Measurements from ENCODE around the gene MME. TPM values are rescaled to one million over a fixed set of nuclear protein-coding genes. Genes with fewer than 3 reads are reported as not detected.

The MME gene
- total RNA-seq, 2 donors from 2014 or later: 0.96 to 2.8 TPM

- H3K4me3 ChIP-seq: no peak overlapping the region
- no peaks in the 10 kb centered on the region for H3K27me3 ChIP-seq
- no peak for DNase-seq (ENCODE audit: low spot score)
- H3K27ac ChIP-seq: no peak overlapping the region
- no peak for TF ChIP-seq CTCF (IDR thresholded peaks at IDR 0.05)
- no peaks in the 10 kb centered on the region for H3K4me1 ChIP-seq
- H3K36me3 ChIP-seq: no peaks in the 10 kb centered on the region
- no peaks in the 10 kb centered on the region for H3K9me3 ChIP-seq
Measured at GRCh38 chr3:155096303-155097008, 16.3 kb downstream of the MME start.

- Histone ChIP-seq H3K27me3 (no peaks in the 10 kb centered on the region), H3K36me3 (no peaks in the 10 kb centered on the region), H3K4me1 (no peaks in the 10 kb centered on the region), H3K9me3 (no peaks in the 10 kb centered on the region), H3K4me3 (no peak overlapping the region), H3K27ac (no peak overlapping the region)
- no peak for DNase-seq (ENCODE audit: low spot score)
- no peak for TF ChIP-seq CTCF (IDR thresholded peaks at IDR 0.05)
Measured at GRCh38 chr3:155097009-155097349, 16.9 kb downstream of the MME start.

- Histone ChIP-seq H3K36me3 (no peaks in the 10 kb centered on the region), H3K27ac (no peak overlapping the region), H3K9me3 (no peaks in the 10 kb centered on the region), H3K4me3 (no peak overlapping the region), H3K27me3 (no peaks in the 10 kb centered on the region), H3K4me1 (no peaks in the 10 kb centered on the region)
- no peak for TF ChIP-seq CTCF (IDR thresholded peaks at IDR 0.05)
- no peak for DNase-seq (ENCODE audit: low spot score)
Measured at GRCh38 chr3:155101398-155101797, 21.3 kb downstream of the MME start.

GRCh38 chr3:155102329-155102728 is 22.2 kb downstream of the MME start:
- no peak overlapping the region for H3K4me3 ChIP-seq
- H3K4me1 ChIP-seq: no peaks in the 10 kb centered on the region
- DNase-seq (ENCODE audit: low spot score): no peak
- H3K27me3 ChIP-seq: no peaks in the 10 kb centered on the region
- no peak for TF ChIP-seq CTCF (IDR thresholded peaks at IDR 0.05)
- H3K9me3 ChIP-seq: no peaks in the 10 kb centered on the region
- no peak overlapping the region for H3K27ac ChIP-seq
- no peaks in the 10 kb centered on the region for H3K36me3 ChIP-seq

GRCh38 chr3:155103686-155104085 is 23.6 kb downstream of the MME start:
- no peak for TF ChIP-seq CTCF (IDR thresholded peaks at IDR 0.05)
- Histone ChIP-seq H3K4me3 (no peak overlapping the region), H3K4me1 (no peaks in the 10 kb centered on the region)

GRCh38 chr3:155106119-155106518 is 26.0 kb downstream of the MME start:
- no peak for TF ChIP-seq CTCF (IDR thresholded peaks at IDR 0.05)
- H3K4me1 ChIP-seq: no peaks in the 10 kb centered on the region
- no peak overlapping the region for H3K27ac ChIP-seq
- DNase-seq (ENCODE audit: low spot score): no peak
- H3K9me3 ChIP-seq: no peaks in the 10 kb centered on the region
- no peaks in the 10 kb centered on the region for H3K27me3 ChIP-seq
- H3K36me3 ChIP-seq: no peaks in the 10 kb centered on the region
- no peak overlapping the region for H3K4me3 ChIP-seq

More at GRCh38 chr3:155103686-155104085, 23.6 kb downstream of the MME start:
- no peaks in the 10 kb centered on the region for H3K27me3 ChIP-seq
- no peaks in the 10 kb centered on the region for H3K9me3 ChIP-seq
- H3K36me3 ChIP-seq: no peaks in the 10 kb centered on the region
- DNase-seq (ENCODE audit: low spot score): no peak
- H3K27ac ChIP-seq: no peak overlapping the region
